Astrocyte (in vitro differentiated cells and primary cell): ENCODE data around the gene FSD1. TPM values are rescaled to one million over a fixed set of nuclear protein-coding genes. Genes with fewer than 3 reads are reported as not detected.

ENCODE experiments used
- DNase-seq: peaks from one replicate; pipeline ENCODE4 v3.0.0-alpha.2; 2010; ENCODE audit warnings: low read depth
- FAIRE-seq: peaks from 2 replicates; lab custom pipeline; 2011; peaks lifted over from hg19 to GRCh38; lab: Jason Lieb, UNC
- H2AFZ ChIP-seq: 2 replicates; pipeline ENCODE4 v1.6.0; 2012; ENCODE audit warnings: low read depth, low read length, inconsistent platforms
- H3K27ac ChIP-seq: 2 replicates; pipeline ENCODE4 v1.5.1; 2011; ENCODE audit warnings: low read depth, low read length, inconsistent platforms
- H3K27me3 ChIP-seq: 2 replicates; pipeline ENCODE4 v1.6.0; 2011; ENCODE audit warnings: low read length, inconsistent platforms; ENCODE audit not compliant: insufficient read depth
- H3K36me3 ChIP-seq: 2 replicates; pipeline ENCODE4 v1.5.1; 2011; ENCODE audit warnings: low read length, inconsistent platforms; ENCODE audit not compliant: insufficient read depth
- H3K4me1 ChIP-seq: 2 replicates; pipeline ENCODE4 v1.5.1; 2011; ENCODE audit warnings: low read length, inconsistent platforms; ENCODE audit not compliant: insufficient read depth
- H3K4me2 ChIP-seq: 2 replicates; pipeline ENCODE4 v1.6.0; 2012; ENCODE audit warnings: low read length, inconsistent platforms
- H3K4me3 ChIP-seq: 2 replicates; pipeline ENCODE4 v1.5.1; 2011; ENCODE audit warnings: low read depth, mild to moderate bottlenecking, low read length, inconsistent platforms; ENCODE audit not compliant: insufficient read depth
- H3K79me2 ChIP-seq: 2 replicates; pipeline ENCODE4 v1.6.0; 2012; ENCODE audit warnings: mild to moderate bottlenecking, low read length, inconsistent platforms; ENCODE audit not compliant: insufficient read depth
- H3K9ac ChIP-seq: 2 replicates; pipeline ENCODE4 v1.6.0; 2012; ENCODE audit warnings: mild to moderate bottlenecking, low read length, inconsistent platforms
- H3K9me3 ChIP-seq: 2 replicates; pipeline ENCODE4 v1.5.1; 2012; ENCODE audit warnings: low read depth, mild to moderate bottlenecking, low read length, inconsistent platforms; ENCODE audit not compliant: insufficient read depth
- H4K20me1 ChIP-seq: 2 replicates; pipeline ENCODE4 v1.6.0; 2012; ENCODE audit warnings: low read length, inconsistent platforms; ENCODE audit not compliant: insufficient read depth
- H3K27ac Mint-ChIP-seq: one replicate; pipeline ENCODE4 v1.8.0; 2021; ENCODE audit warnings: mild to moderate bottlenecking, mixed read lengths; ENCODE audit not compliant: unreplicated experiment
- H3K27me3 Mint-ChIP-seq: one replicate; pipeline ENCODE4 v1.8.0; 2021; ENCODE audit warnings: low read depth, mixed read lengths; ENCODE audit not compliant: unreplicated experiment
- H3K36me3 Mint-ChIP-seq: one replicate; pipeline ENCODE4 v1.8.0; 2021; ENCODE audit warnings: low read depth, mixed read lengths; ENCODE audit not compliant: unreplicated experiment
- H3K4me1 Mint-ChIP-seq: one replicate; pipeline ENCODE4 v1.8.0; 2021; ENCODE audit warnings: low read depth, mixed read lengths; ENCODE audit not compliant: unreplicated experiment
- H3K4me3 Mint-ChIP-seq: one replicate; pipeline ENCODE4 v1.8.0; 2021; ENCODE audit warnings: mild to moderate bottlenecking, moderate library complexity, mixed read lengths; ENCODE audit not compliant: unreplicated experiment
- H3K9me3 Mint-ChIP-seq: one replicate; pipeline ENCODE4 v1.8.0; 2021; ENCODE audit warnings: mild to moderate bottlenecking, mixed read lengths; ENCODE audit not compliant: unreplicated experiment
- EZH2 ChIP-seq: IDR thresholded peaks from 2 replicates; pipeline ENCODE4 v1.6.1; 2012; ENCODE audit warnings: mild to moderate bottlenecking, low read length, inconsistent platforms; ENCODE audit not compliant: insufficient read depth
- total RNA-seq: library from RNA; stranded (reverse); gene quantifications from 2 replicates; pipeline ENCODE4 v1.2.1, GENCODE V29; 2021
- TF ChIP-seq, protein P1 (sequence below): IDR thresholded peaks from 2 replicates; pipeline ENCODE4 v1.5.1; 2011; ENCODE audit warnings: low read depth, mild to moderate bottlenecking, inconsistent platforms, low read length, moderate library complexity; ENCODE audit not compliant: insufficient read depth

FSD1 gene
- total RNA-seq, 1 donor from 2014 or later, result 15.1 TPM

- Mint-ChIP-seq H3K27me3 (no peaks in the 10 kb centered on the region), H3K4me3 (peak overlapping the region; percentile 27), H3K27ac (peak overlapping the region; percentile 41), H3K4me1 (peaks cover 20% of the 10 kb centered on the region), H3K36me3 (peaks cover 8% of the 10 kb centered on the region), H3K9me3 (no peaks in the 10 kb centered on the region)
- TF ChIP-seq EZH2, result no peak
- TF ChIP-seq, protein P1, sequence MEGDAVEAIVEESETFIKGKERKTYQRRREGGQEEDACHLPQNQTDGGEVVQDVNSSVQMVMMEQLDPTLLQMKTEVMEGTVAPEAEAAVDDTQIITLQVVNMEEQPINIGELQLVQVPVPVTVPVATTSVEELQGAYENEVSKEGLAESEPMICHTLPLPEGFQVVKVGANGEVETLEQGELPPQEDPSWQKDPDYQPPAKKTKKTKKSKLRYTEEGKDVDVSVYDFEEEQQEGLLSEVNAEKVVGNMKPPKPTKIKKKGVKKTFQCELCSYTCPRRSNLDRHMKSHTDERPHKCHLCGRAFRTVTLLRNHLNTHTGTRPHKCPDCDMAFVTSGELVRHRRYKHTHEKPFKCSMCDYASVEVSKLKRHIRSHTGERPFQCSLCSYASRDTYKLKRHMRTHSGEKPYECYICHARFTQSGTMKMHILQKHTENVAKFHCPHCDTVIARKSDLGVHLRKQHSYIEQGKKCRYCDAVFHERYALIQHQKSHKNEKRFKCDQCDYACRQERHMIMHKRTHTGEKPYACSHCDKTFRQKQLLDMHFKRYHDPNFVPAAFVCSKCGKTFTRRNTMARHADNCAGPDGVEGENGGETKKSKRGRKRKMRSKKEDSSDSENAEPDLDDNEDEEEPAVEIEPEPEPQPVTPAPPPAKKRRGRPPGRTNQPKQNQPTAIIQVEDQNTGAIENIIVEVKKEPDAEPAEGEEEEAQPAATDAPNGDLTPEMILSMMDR, result no peak
- Histone ChIP-seq H3K4me1 (peaks cover 34% of the 10 kb centered on the region), H4K20me1 (peaks cover 83% of the 10 kb centered on the region), H3K9ac (peak overlapping the region; percentile 50), H3K4me2 (peak overlapping the region; percentile 63), H3K27ac (peak overlapping the region; percentile 38), H2AFZ (no peak overlapping the region), H3K9me3 (no peaks in the 10 kb centered on the region), H3K36me3 (peaks cover 3% of the 10 kb centered on the region), H3K79me2 (peaks cover 82% of the 10 kb centered on the region), H3K4me3 (no peak overlapping the region), H3K27me3 (no peaks in the 10 kb centered on the region)
- FAIRE-seq (no peak), DNase-seq (no peak)
Observed at GRCh38 chr19:4369109-4369887, 64.9 kb downstream of the FSD1 start.

DNA sequence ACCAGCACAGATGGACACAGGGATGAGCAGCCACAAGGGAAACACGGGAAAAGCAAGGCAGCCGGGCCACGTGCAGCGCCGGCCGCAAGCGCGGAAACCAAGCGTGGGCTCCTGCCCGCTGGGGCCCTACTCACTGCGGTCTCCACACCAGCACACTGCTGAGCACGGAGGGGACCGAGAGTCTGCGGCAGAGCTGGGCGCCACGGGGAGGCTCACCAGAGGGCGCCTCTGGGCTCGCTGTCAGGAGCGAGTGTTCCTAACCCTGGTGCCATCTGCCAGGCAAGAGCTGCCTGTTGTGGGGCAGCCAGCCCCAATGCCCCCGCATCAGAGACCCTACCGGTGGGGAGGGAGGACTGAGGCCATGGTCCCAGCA lies 65.5 kb downstream of the FSD1 start:
- Mint-ChIP-seq H3K9me3 (no peaks in the 10 kb centered on the region), H3K36me3 (peaks cover 8% of the 10 kb centered on the region), H3K4me1 (peaks cover 21% of the 10 kb centered on the region), H3K27me3 (no peaks in the 10 kb centered on the region), H3K27ac (no peak overlapping the region), H3K4me3 (no peak overlapping the region)
- Histone ChIP-seq H3K9ac (peak overlapping the region; percentile 50), H3K4me3 (no peak overlapping the region), H2AFZ (no peak overlapping the region), H4K20me1 (peaks cover 86% of the 10 kb centered on the region), H3K27me3 (no peaks in the 10 kb centered on the region), H3K4me2 (peak overlapping the region; percentile 63), H3K79me2 (peaks cover 88% of the 10 kb centered on the region), H3K9me3 (no peaks in the 10 kb centered on the region), H3K4me1 (peaks cover 39% of the 10 kb centered on the region), H3K36me3 (peaks cover 3% of the 10 kb centered on the region), H3K27ac (no peak overlapping the region)
- TF ChIP-seq, protein P1, result peak; percentile 11
- no peak for TF ChIP-seq EZH2
- FAIRE-seq (no peak), DNase-seq (no peak)
